Ishikawa (cell line): ENCODE data around the gene GJA4.

Experiments used
- CEBPB ChIP-seq: IDR thresholded peaks from 2 replicates; pipeline ENCODE4 v1.6.1; 2012
- CREB1 ChIP-seq: IDR thresholded peaks from 2 replicates; pipeline ENCODE4 v1.6.1; 2012; ENCODE audit warnings: low read depth
- EGR1 ChIP-seq: IDR thresholded peaks from 2 replicates; pipeline ENCODE4 v1.6.1; 2012
- EP300 ChIP-seq: IDR thresholded peaks from 2 replicates; pipeline ENCODE4 v1.6.1; 2012; ENCODE audit warnings: borderline replicate concordance
- FOXM1 ChIP-seq: IDR thresholded peaks from 2 replicates; pipeline ENCODE4 v1.6.1; 2012; ENCODE audit warnings: low read depth, borderline replicate concordance
- NFIC ChIP-seq: IDR thresholded peaks from 2 replicates; pipeline ENCODE4 v1.6.1; 2012
- RAD21 ChIP-seq: IDR thresholded peaks from 2 replicates; pipeline ENCODE4 v1.6.1; 2012; ENCODE audit warnings: low read depth
- TAF1 ChIP-seq: IDR thresholded peaks from 2 replicates; pipeline ENCODE4 v1.6.1; 2012; ENCODE audit warnings: low read depth, mild to moderate bottlenecking
- TCF12 ChIP-seq: IDR thresholded peaks from 2 replicates; pipeline ENCODE4 v1.6.1; 2012; ENCODE audit warnings: low read depth
- TEAD4 ChIP-seq: IDR thresholded peaks from 2 replicates; pipeline ENCODE4 v1.6.1; 2012
- YY1 ChIP-seq: IDR thresholded peaks from 2 replicates; pipeline ENCODE4 v1.6.1; 2012; ENCODE audit warnings: low read depth
- ZBTB7A ChIP-seq: IDR thresholded peaks from 2 replicates; pipeline ENCODE4 v1.6.1; 2012; ENCODE audit warnings: low read depth
- TF ChIP-seq, protein P1 (sequence below): IDR thresholded peaks from 2 replicates; pipeline ENCODE4 v1.6.1; 2012
- TF ChIP-seq, protein P2 (sequence below): IDR thresholded peaks from 2 replicates; pipeline ENCODE4 v1.6.1; 2012; ENCODE audit warnings: low read depth, mild to moderate bottlenecking
- TF ChIP-seq, protein P3 (sequence below): IDR thresholded peaks from 2 replicates; pipeline ENCODE4 v1.6.1; 2012

The GJA4 gene

DNA sequence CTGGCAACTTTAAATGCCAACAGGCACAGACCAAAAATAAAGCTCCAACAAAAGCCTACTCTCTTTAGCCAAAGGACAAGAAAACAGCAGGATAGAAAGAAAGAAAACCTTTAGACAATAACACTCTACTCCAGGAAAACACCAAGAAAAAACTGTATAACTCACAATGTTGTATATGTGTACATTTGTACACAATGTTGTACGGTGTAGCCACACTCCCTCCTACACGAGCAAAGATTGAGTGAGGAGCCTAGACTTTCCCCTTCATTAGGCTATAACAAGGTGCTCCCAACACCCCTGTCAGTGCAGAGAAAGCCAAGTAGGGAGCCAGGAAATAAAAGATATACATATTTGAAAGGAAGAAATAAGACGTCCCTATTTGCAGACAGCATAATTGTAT lies 24.0 kb downstream of the GJA4 start:
- TF ChIP-seq ZBTB7A (no peak), EGR1 (no peak), NFIC (no peak), YY1 (no peak), TEAD4 (no peak), CREB1 (no peak), CEBPB (no peak)
- TF ChIP-seq, protein P1, sequence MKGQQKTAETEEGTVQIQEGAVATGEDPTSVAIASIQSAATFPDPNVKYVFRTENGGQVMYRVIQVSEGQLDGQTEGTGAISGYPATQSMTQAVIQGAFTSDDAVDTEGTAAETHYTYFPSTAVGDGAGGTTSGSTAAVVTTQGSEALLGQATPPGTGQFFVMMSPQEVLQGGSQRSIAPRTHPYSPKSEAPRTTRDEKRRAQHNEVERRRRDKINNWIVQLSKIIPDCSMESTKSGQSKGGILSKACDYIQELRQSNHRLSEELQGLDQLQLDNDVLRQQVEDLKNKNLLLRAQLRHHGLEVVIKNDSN: no peak
- TF ChIP-seq, protein P2, sequence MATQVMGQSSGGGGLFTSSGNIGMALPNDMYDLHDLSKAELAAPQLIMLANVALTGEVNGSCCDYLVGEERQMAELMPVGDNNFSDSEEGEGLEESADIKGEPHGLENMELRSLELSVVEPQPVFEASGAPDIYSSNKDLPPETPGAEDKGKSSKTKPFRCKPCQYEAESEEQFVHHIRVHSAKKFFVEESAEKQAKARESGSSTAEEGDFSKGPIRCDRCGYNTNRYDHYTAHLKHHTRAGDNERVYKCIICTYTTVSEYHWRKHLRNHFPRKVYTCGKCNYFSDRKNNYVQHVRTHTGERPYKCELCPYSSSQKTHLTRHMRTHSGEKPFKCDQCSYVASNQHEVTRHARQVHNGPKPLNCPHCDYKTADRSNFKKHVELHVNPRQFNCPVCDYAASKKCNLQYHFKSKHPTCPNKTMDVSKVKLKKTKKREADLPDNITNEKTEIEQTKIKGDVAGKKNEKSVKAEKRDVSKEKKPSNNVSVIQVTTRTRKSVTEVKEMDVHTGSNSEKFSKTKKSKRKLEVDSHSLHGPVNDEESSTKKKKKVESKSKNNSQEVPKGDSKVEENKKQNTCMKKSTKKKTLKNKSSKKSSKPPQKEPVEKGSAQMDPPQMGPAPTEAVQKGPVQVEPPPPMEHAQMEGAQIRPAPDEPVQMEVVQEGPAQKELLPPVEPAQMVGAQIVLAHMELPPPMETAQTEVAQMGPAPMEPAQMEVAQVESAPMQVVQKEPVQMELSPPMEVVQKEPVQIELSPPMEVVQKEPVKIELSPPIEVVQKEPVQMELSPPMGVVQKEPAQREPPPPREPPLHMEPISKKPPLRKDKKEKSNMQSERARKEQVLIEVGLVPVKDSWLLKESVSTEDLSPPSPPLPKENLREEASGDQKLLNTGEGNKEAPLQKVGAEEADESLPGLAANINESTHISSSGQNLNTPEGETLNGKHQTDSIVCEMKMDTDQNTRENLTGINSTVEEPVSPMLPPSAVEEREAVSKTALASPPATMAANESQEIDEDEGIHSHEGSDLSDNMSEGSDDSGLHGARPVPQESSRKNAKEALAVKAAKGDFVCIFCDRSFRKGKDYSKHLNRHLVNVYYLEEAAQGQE: no peak
- TF ChIP-seq, protein P3, sequence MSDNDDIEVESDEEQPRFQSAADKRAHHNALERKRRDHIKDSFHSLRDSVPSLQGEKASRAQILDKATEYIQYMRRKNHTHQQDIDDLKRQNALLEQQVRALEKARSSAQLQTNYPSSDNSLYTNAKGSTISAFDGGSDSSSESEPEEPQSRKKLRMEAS: no peak

DNA sequence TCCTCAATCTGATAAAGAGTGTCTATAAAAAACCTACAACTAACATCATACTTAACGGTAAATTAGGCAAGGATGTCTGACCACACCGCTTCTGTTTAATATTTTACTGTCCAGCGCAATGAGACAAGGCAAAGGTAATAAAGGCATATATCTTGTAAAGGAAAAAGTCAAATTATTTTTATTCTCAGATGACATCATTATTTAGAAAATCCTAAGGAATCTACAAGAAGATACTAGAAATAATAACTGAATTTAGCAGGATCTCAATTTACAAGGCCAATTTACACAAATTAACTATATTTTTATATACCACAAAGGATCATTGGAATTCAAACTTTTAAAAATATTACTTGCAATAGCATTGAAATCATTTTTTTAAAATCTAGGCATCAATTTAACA lies 29.4 kb downstream of the GJA4 start:
- TF ChIP-seq CEBPB (no peak), FOXM1 (no peak), TEAD4 (no peak), EP300 (no peak), TAF1 (no peak), EGR1 (no peak), RAD21 (no peak)
- TF ChIP-seq, protein P1: no peak
- TF ChIP-seq, protein P3: no peak

DNA sequence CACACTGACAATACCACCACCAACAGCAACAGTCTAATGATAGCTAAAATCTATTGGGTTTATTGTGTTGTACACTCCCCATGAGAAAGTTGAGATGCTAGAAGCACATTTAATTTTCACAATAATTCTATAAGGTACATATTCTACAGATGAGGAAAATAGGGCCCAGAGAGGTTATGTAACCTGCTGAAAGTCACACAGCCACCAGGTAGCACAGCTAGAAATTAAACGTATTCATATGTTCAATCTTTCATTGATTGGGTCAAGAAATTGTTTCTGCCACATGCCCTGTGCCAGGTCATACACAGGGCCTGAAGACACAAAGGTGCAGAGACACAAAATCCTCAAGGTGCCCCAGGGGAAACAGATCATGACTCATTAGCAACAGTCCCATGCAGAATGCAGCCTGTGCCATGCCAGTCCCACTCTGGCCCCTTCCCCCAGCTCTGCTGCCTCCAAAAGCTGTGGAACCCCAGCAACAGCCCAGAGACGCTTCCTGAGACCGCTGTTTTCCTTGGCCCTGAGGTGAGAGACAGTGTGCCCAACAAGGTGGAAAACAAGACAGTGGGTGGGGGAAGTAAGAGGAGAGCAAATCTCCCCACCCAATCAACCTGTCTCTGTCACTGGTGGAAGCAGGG lies 32.1 kb downstream of the GJA4 start:
- TF ChIP-seq TEAD4: no peak
- no peak for TF ChIP-seq TCF12
- no peak for TF ChIP-seq EP300
- TF ChIP-seq, protein P1: no peak
- TF ChIP-seq TAF1: no peak
- no peak for TF ChIP-seq EGR1
- no peak for TF ChIP-seq RAD21
- TF ChIP-seq, protein P3: no peak
- TF ChIP-seq CREB1: no peak
- TF ChIP-seq YY1: no peak
- TF ChIP-seq ZBTB7A: no peak
- TF ChIP-seq CEBPB: no peak
- no peak for TF ChIP-seq FOXM1
- no peak for TF ChIP-seq NFIC
- TF ChIP-seq, protein P2: no peak

DNA sequence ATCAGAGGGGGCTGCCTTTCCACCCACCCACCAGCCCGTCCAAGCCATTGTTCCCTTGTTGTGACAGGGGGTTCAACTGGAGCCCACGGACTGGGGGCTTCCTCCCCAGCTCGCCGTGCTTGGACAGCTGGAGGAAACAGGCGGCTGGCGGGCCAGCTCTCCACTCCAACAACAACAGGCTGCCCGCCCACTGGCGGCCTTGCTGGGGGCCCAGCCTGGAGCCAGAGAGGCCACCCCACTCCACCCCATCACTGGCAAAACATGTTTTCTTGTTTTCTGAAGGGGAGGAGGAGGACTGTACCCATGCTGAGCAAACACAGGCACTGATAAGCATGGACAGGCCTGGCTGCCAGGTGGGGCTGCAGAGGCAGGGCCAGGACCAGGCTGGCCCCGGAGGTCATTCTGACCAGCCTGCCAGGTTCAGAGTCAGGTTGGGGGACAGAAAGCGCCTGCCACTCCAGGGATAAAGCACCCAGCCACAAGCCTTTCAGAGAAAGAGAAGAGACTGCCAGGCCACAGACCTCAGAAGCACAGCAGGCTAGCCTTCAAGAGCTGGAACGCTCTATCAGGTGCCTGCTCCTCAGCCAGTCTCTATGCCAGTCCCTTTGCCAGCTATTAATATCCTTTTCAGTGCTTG lies 32.8 kb downstream of the GJA4 start:
- TF ChIP-seq TEAD4: no peak
- no peak for TF ChIP-seq CREB1
- no peak for TF ChIP-seq NFIC
- TF ChIP-seq, protein P3: no peak
- TF ChIP-seq TAF1: no peak
- TF ChIP-seq, protein P1: no peak
- no peak for TF ChIP-seq EP300
- no peak for TF ChIP-seq FOXM1
- TF ChIP-seq EGR1: no peak
- TF ChIP-seq CEBPB: no peak
- TF ChIP-seq TCF12: no peak
- TF ChIP-seq ZBTB7A: no peak
- TF ChIP-seq, protein P2: no peak
- no peak for TF ChIP-seq YY1
- no peak for TF ChIP-seq RAD21
